ENCODE results near the gene LRIG1.

The LRIG1 gene

GRCh38 chr3:66463054-66463631, 37.7 kb downstream of the LRIG1 start:
- DNase-seq (ENCODE audit: low spot score): no peak
- in situ Hi-C loops (cut with MboI; ENCODE audit: low pct_unique_long_range_greater_than_20kb, low sequenced_read_pairs, unreplicated experiment): no loop called here
- no peak for TF ChIP-seq CTCF (IDR thresholded peaks at IDR 0.05; ENCODE audit: extremely low read depth, insufficient read depth, missing control alignments)

GRCh38 chr3:66457252-66457651, 43.6 kb downstream of the LRIG1 start:
- DNase-seq (ENCODE audit: low spot score): no peak
- in situ Hi-C loops (cut with MboI; ENCODE audit: low pct_unique_long_range_greater_than_20kb, low sequenced_read_pairs, unreplicated experiment): no loop called here
- TF ChIP-seq CTCF (IDR thresholded peaks at IDR 0.05; ENCODE audit: extremely low read depth, insufficient read depth, missing control alignments): no peak

- no peak for DNase-seq (ENCODE audit: low spot score)
- no peak for TF ChIP-seq CTCF (IDR thresholded peaks at IDR 0.05; ENCODE audit: extremely low read depth, insufficient read depth, missing control alignments)
- in situ Hi-C loops (cut with MboI; ENCODE audit: low pct_unique_long_range_greater_than_20kb, low sequenced_read_pairs, unreplicated experiment): no loop called here
Measured at GRCh38 chr3:66456711-66457173, 44.1 kb downstream of the LRIG1 start.

- DNase-seq (ENCODE audit: low spot score): no peak
- no peak for TF ChIP-seq CTCF (IDR thresholded peaks at IDR 0.05; ENCODE audit: extremely low read depth, insufficient read depth, missing control alignments)
- in situ Hi-C loops (cut with MboI; ENCODE audit: low pct_unique_long_range_greater_than_20kb, low sequenced_read_pairs, unreplicated experiment): no loop called here
Measured at GRCh38 chr3:66454464-66454859, 46.4 kb downstream of the LRIG1 start.

- TF ChIP-seq CTCF (IDR thresholded peaks at IDR 0.05; ENCODE audit: extremely low read depth, insufficient read depth, missing control alignments): no peak
- in situ Hi-C loops (cut with MboI; ENCODE audit: low pct_unique_long_range_greater_than_20kb, low sequenced_read_pairs, unreplicated experiment): no loop called here
Measured at GRCh38 chr3:66453651-66454463, 47.0 kb downstream of the LRIG1 start.

GRCh38 chr3:66452303-66453011, 48.4 kb downstream of the LRIG1 start:
- no peak for DNase-seq (ENCODE audit: low spot score)
- in situ Hi-C loops (cut with MboI; ENCODE audit: low pct_unique_long_range_greater_than_20kb, low sequenced_read_pairs, unreplicated experiment): no loop called here
- no peak for TF ChIP-seq CTCF (IDR thresholded peaks at IDR 0.05; ENCODE audit: extremely low read depth, insufficient read depth, missing control alignments)

More at GRCh38 chr3:66453651-66454463, 47.0 kb downstream of the LRIG1 start:
- no peak for DNase-seq (ENCODE audit: low spot score)
